ENCODE measurements around the gene RNLS. TPM values are rescaled to one million over a fixed set of nuclear protein-coding genes. Genes with fewer than 3 reads are reported as not detected.

The RNLS gene
- total RNA-seq, 1 experiment from 2014 or later, result not detected

DNA sequence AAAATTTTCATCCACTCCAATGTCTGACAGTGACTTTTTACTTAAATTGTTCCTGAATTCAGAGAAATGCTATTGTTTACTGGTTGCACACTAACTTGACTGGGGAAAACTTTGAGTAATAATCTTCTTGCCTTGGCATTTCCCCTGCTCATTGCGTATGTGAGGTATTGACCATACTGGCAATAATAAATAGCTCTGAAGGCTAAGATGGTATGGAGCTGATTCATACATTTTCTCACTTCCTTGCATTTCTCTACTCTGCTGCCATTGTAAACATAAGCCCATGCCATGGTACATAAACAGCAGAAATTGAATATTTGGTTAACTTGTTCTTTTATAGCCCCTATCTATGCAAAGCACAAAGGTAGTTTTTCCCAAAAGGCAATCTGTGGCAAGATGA, 290.0 kb downstream of the RNLS start:
- Histone ChIP-seq H3K27me3 (ENCODE audit: insufficient read depth, low read length) (no peaks in the 10 kb centered on the region), H3K9me2 (ENCODE audit: insufficient read depth) (no peaks in the 10 kb centered on the region), H3K4me1 (ENCODE audit: control insufficient read depth in 1 of 2, insufficient read depth in 2 of 2, low read length in 2 of 2) (no peaks in the 10 kb centered on the region), H3K4me3 (replicated peaks in 1 of 2; ENCODE audit: low read depth in 1 of 2, low read length in 2 of 2) (no peak overlapping the region), H3K79me2 (ENCODE audit: insufficient read depth, low read length) (no peaks in the 10 kb centered on the region), H3K36me3 (ENCODE audit: control insufficient read depth in 1 of 2, insufficient read depth in 2 of 2, low read length in 2 of 2) (no peaks in the 10 kb centered on the region), H3K27ac (ENCODE audit: low read depth, low read length) (no peak overlapping the region), H3K4me2 (ENCODE audit: low read length) (no peak overlapping the region), H4K20me1 (ENCODE audit: insufficient read depth) (no peaks in the 10 kb centered on the region), H2AFZ (ENCODE audit: low read depth, low read length, poor library complexity, severe bottlenecking) (no peak overlapping the region), H3K9ac (ENCODE audit: low read length) (no peak overlapping the region), H3K9me3 (ENCODE audit: control insufficient read depth in 1 of 2, insufficient read depth in 1 of 2, low read depth in 1 of 2, low read length in 2 of 2) (no peaks in the 10 kb centered on the region)
- ChIA-PET POLR2A (no interaction called here), CTCF (no interaction called here), RAD21 (ENCODE audit: low non-redundant PET in 1 of 2, low total read pairs in 2 of 2, uncharacterized antibody in 2 of 2, unreplicated experiment in 2 of 2) (no interaction called here)
- ATAC-seq (no peak), DNase-seq (ENCODE audit: low read depth, low spot score) (no peak)
- no TSS peak for BruUV-seq (replicated peaks)
- intact Hi-C loops (cut with micrococcal nuclease), result no loop called here
- TF ChIP-seq CBX3 (IDR thresholded peaks at IDR 0.05; ENCODE audit: low read depth) (no peak), CEBPB (IDR thresholded peaks at IDR 0.05; ENCODE audit: low read depth) (no peak), EZH2 (IDR thresholded peaks at IDR 0.05) (no peak), SRF (IDR thresholded peaks at IDR 0.05; ENCODE audit: low read depth) (no peak), SP1 (IDR thresholded peaks at IDR 0.05; ENCODE audit: low read depth) (no peak), ELF1 (IDR thresholded peaks at IDR 0.05; ENCODE audit: borderline replicate concordance, low read depth) (no peak), POLR2AphosphoS5 (IDR thresholded peaks at IDR 0.05; ENCODE audit: low read depth, low read length) (no peak), ZNF274 (IDR thresholded peaks at IDR 0.05; ENCODE audit: low read depth, low read length) (no peak), EZH2phosphoT487 (IDR thresholded peaks at IDR 0.05; ENCODE audit: borderline replicate concordance) (no peak), JUND (IDR thresholded peaks at IDR 0.05) (no peak), RAD21 (IDR thresholded peaks at IDR 0.05; ENCODE audit: low read depth) (no peak), ZFX (IDR thresholded peaks at IDR 0.05) (no peak)
- TF ChIP-seq, protein P1, sequence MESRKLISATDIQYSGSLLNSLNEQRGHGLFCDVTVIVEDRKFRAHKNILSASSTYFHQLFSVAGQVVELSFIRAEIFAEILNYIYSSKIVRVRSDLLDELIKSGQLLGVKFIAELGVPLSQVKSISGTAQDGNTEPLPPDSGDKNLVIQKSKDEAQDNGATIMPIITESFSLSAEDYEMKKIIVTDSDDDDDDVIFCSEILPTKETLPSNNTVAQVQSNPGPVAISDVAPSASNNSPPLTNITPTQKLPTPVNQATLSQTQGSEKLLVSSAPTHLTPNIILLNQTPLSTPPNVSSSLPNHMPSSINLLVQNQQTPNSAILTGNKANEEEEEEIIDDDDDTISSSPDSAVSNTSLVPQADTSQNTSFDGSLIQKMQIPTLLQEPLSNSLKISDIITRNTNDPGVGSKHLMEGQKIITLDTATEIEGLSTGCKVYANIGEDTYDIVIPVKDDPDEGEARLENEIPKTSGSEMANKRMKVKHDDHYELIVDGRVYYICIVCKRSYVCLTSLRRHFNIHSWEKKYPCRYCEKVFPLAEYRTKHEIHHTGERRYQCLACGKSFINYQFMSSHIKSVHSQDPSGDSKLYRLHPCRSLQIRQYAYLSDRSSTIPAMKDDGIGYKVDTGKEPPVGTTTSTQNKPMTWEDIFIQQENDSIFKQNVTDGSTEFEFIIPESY (IDR thresholded peaks at IDR 0.05; ENCODE audit: extremely low read depth, insufficient replicate concordance, low read length), result no peak
- TF ChIP-seq, protein P2, sequence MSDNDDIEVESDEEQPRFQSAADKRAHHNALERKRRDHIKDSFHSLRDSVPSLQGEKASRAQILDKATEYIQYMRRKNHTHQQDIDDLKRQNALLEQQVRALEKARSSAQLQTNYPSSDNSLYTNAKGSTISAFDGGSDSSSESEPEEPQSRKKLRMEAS (IDR thresholded peaks at IDR 0.05), result no peak
- TF ChIP-seq, protein P3, sequence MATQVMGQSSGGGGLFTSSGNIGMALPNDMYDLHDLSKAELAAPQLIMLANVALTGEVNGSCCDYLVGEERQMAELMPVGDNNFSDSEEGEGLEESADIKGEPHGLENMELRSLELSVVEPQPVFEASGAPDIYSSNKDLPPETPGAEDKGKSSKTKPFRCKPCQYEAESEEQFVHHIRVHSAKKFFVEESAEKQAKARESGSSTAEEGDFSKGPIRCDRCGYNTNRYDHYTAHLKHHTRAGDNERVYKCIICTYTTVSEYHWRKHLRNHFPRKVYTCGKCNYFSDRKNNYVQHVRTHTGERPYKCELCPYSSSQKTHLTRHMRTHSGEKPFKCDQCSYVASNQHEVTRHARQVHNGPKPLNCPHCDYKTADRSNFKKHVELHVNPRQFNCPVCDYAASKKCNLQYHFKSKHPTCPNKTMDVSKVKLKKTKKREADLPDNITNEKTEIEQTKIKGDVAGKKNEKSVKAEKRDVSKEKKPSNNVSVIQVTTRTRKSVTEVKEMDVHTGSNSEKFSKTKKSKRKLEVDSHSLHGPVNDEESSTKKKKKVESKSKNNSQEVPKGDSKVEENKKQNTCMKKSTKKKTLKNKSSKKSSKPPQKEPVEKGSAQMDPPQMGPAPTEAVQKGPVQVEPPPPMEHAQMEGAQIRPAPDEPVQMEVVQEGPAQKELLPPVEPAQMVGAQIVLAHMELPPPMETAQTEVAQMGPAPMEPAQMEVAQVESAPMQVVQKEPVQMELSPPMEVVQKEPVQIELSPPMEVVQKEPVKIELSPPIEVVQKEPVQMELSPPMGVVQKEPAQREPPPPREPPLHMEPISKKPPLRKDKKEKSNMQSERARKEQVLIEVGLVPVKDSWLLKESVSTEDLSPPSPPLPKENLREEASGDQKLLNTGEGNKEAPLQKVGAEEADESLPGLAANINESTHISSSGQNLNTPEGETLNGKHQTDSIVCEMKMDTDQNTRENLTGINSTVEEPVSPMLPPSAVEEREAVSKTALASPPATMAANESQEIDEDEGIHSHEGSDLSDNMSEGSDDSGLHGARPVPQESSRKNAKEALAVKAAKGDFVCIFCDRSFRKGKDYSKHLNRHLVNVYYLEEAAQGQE (IDR thresholded peaks at IDR 0.05; ENCODE audit: low read depth), result no peak
- TF ChIP-seq, protein P4, sequence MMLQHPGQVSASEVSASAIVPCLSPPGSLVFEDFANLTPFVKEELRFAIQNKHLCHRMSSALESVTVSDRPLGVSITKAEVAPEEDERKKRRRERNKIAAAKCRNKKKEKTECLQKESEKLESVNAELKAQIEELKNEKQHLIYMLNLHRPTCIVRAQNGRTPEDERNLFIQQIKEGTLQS (IDR thresholded peaks at IDR 0.05), result no peak

Measured in HCT116 (cell line).